Measurements from ENCODE around the gene TOLLIP. TPM values are rescaled to one million over a fixed set of nuclear protein-coding genes. Genes with fewer than 3 reads are reported as not detected.

The TOLLIP gene
- total and polyA plus RNA-seq, 2 of the 4 experiments (the other 2 are of a cell fraction) = 19.7 to 42.9 TPM

GRCh38 chr11:1260023-1260501 is 49.4 kb downstream of the TOLLIP start:
- Histone ChIP-seq H2BK120ac (ENCODE audit: low read depth, low read length) (no peak overlapping the region), H3K9me3 (ENCODE audit: control insufficient read depth, insufficient read depth, low read length) (no peaks in the 10 kb centered on the region), H3K4ac (ENCODE audit: low read depth, low read length) (no peak overlapping the region), H4K91ac (ENCODE audit: insufficient read depth, low read depth, low read length) (no peak overlapping the region), H3K36me3 (ENCODE audit: control insufficient read depth, insufficient read depth, low read length) (no peaks in the 10 kb centered on the region), H3K9me1 (ENCODE audit: insufficient read depth, low read length) (peaks cover 5% of the 10 kb centered on the region; the same call in 1 of the 2 replicates), H2BK5ac (ENCODE audit: low read depth, low read length, poor library complexity, severe bottlenecking) (no peak overlapping the region), H3K18ac (ENCODE audit: low read depth, low read length) (no peak overlapping the region), H3K79me1 (ENCODE audit: low read depth in 1 of 2, low read length in 2 of 2) (no peaks in the 10 kb centered on the region), H4K5ac (ENCODE audit: low read depth, low read length) (no peak overlapping the region), H4K20me1 (ENCODE audit: insufficient read depth, low read length) (no peaks in the 10 kb centered on the region), H2AK5ac (ENCODE audit: low read depth, low read length) (no peak overlapping the region), H2AFZ (replicated peaks; ENCODE audit: low read length, poor library complexity) (no peak overlapping the region), H3K4me2 (ENCODE audit: low read depth, low read length) (no peak overlapping the region), H3K4me1 (ENCODE audit: control insufficient read depth, insufficient read depth, low read length) (peaks cover 11% of the 10 kb centered on the region), H4K8ac (ENCODE audit: low read depth in 2 of 2, low read length in 2 of 2) (no peak overlapping the region), H2BK15ac (ENCODE audit: low read depth, low read length) (no peak overlapping the region), H3K56ac (ENCODE audit: extremely low read depth, insufficient read depth, low read length) (no peak overlapping the region), H3K4me3 (ENCODE audit: insufficient read depth, low read depth, low read length) (no peak overlapping the region), H3K9ac (ENCODE audit: low read depth, low read length) (no peak overlapping the region), H3K14ac (replicated peaks; ENCODE audit: low read depth, low read length) (no peak overlapping the region), H2AK9ac (replicated peaks; ENCODE audit: low read depth, low read length, poor library complexity) (no peak overlapping the region), H3K27me3 (ENCODE audit: control insufficient read depth, insufficient read depth, low read length) (no peaks in the 10 kb centered on the region), H3K23ac (ENCODE audit: low read depth, low read length) (no peak overlapping the region), H2BK20ac (ENCODE audit: low read depth, low read length) (no peak overlapping the region), H3K27ac (ENCODE audit: insufficient read depth, low read length) (no peak overlapping the region)
- ChIA-PET POLR2A (ENCODE audit: unreplicated experiment) (no interaction called here), CTCF (no interaction called here)
- no peak for DNase-seq
- TF ChIP-seq MAFK (IDR thresholded peaks at IDR 0.05; ENCODE audit: low read depth, low read length) (no peak), FOS (IDR thresholded peaks at IDR 0.05; ENCODE audit: low read depth, low read length) (no peak), CHD1 (IDR thresholded peaks at IDR 0.05; ENCODE audit: low read depth, low read length) (no peak), NFE2L2 (IDR thresholded peaks at IDR 0.05; ENCODE audit: low read depth, low read length) (no peak), MXI1 (IDR thresholded peaks at IDR 0.05; ENCODE audit: borderline replicate concordance, low read depth, low read length) (no peak), RCOR1 (IDR thresholded peaks at IDR 0.05; ENCODE audit: insufficient replicate concordance, low read length) (no peak), CEBPB (IDR thresholded peaks at IDR 0.05; ENCODE audit: low read depth, low read length) (no peak), CTCF (conservative IDR thresholded peaks at IDR 0.05; ENCODE audit: low read depth, low read length) (no peak), ELK1 (IDR thresholded peaks at IDR 0.05; ENCODE audit: borderline replicate concordance, low read depth, low read length) (no peak), POLR2A (IDR thresholded peaks at IDR 0.05; ENCODE audit: low read depth, low read length) (no peak), RAD21 (IDR thresholded peaks at IDR 0.05; ENCODE audit: low read length) (no peak), RFX5 (IDR thresholded peaks at IDR 0.05; ENCODE audit: low read depth, low read length) (no peak), BHLHE40 (IDR thresholded peaks at IDR 0.05; ENCODE audit: low read depth, low read length) (no peak), MAZ (IDR thresholded peaks at IDR 0.05; ENCODE audit: borderline replicate concordance, low read depth, low read length) (no peak), SMC3 (IDR thresholded peaks at IDR 0.05; ENCODE audit: low read depth, low read length) (no peak)
- TF ChIP-seq, protein P1, sequence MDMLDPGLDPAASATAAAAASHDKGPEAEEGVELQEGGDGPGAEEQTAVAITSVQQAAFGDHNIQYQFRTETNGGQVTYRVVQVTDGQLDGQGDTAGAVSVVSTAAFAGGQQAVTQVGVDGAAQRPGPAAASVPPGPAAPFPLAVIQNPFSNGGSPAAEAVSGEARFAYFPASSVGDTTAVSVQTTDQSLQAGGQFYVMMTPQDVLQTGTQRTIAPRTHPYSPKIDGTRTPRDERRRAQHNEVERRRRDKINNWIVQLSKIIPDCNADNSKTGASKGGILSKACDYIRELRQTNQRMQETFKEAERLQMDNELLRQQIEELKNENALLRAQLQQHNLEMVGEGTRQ (IDR thresholded peaks at IDR 0.05; ENCODE audit: low read depth, low read length) = no peak
- peak; percentile 40 for ATAC-seq (ENCODE audit: low read depth)
- BruUV-seq (replicated peaks) = no TSS peak
- no CpG with 5 or more reads among the region's 10 CpGs for WGBS, 2 experiments (ENCODE audit: extremely low coverage in 2 of 2, insufficient read length in 1 of 2)
- intact Hi-C loops (cut with micrococcal nuclease) = loop anchor here (5.0 kb wide), 1 partner anchor 127 kb away; the partner anchor contains the start of gene BRSK2
- dilution Hi-C loops (cut with HindIII; ENCODE audit: low sequenced_read_pairs, unreplicated experiment) = no loop called here
- in situ Hi-C loops (cut with MboI; ENCODE audit: low sequenced_read_pairs) = no loop called here

Data from IMR-90 (cell line).